ENCODE results near the gene TRIP12.

The TRIP12 gene

DNA sequence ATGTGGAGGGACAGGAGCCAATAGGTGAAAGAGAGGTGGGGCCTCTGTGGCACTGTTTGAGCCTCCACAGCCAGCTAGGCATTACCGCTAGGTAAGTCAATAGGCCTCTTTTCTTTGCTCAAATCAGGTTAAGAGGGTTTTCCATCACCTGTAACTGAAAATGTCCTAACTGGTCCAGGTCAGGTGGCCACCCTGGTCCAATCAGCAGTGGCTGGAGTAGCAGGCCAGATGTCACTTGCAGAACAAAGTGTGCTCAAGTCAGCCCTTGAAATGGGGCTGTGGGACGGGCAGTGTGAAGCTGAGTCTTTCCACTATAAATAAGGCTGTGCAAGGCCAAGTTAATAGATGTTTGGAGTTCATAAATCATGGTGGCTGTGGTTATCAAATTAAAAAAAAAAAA, 21.4 kb upstream of the TRIP12 start:
- Histone ChIP-seq H3K9me3 (no peaks in the 10 kb centered on the region), H3K4me3 (ENCODE audit: low read depth in 1 of 2, low read length in 1 of 2) (no peak overlapping the region), H3K36me3 (no peaks in the 10 kb centered on the region), H3K27me3 (no peaks in the 10 kb centered on the region), H3K27ac (no peak overlapping the region), H3K4me1 (ENCODE audit: control insufficient read depth in 1 of 2, insufficient read depth in 1 of 2, low read depth in 1 of 2, low read length in 1 of 2) (no peaks in the 10 kb centered on the region)
- TF ChIP-seq, protein P1, sequence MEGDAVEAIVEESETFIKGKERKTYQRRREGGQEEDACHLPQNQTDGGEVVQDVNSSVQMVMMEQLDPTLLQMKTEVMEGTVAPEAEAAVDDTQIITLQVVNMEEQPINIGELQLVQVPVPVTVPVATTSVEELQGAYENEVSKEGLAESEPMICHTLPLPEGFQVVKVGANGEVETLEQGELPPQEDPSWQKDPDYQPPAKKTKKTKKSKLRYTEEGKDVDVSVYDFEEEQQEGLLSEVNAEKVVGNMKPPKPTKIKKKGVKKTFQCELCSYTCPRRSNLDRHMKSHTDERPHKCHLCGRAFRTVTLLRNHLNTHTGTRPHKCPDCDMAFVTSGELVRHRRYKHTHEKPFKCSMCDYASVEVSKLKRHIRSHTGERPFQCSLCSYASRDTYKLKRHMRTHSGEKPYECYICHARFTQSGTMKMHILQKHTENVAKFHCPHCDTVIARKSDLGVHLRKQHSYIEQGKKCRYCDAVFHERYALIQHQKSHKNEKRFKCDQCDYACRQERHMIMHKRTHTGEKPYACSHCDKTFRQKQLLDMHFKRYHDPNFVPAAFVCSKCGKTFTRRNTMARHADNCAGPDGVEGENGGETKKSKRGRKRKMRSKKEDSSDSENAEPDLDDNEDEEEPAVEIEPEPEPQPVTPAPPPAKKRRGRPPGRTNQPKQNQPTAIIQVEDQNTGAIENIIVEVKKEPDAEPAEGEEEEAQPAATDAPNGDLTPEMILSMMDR (IDR thresholded peaks at IDR 0.05), result no peak

DNA sequence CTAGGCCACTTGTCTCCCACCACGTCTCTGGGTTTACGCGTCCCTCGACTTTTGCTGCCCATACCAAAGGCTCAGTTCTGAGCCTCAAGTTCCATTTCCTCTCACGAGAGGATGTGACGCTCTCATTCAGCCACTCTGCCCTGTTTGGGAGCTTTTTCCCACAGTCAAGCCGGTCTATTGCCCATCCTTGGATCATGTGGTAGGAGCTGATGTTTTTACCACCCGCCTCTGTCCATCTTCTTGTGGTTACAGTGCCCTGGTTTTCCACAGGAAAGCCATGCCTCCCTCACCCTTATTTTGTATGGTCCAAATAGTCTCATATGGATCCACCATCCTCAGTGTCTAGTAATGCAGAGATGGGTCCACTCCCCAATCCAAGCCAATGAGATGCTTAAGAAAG, 20.9 kb upstream of the TRIP12 start:
- Histone ChIP-seq H3K4me1 (ENCODE audit: control insufficient read depth in 1 of 2, insufficient read depth in 1 of 2, low read depth in 1 of 2, low read length in 1 of 2) (no peaks in the 10 kb centered on the region), H3K4me3 (ENCODE audit: low read depth in 1 of 2, low read length in 1 of 2) (no peak overlapping the region), H3K27me3 (no peaks in the 10 kb centered on the region), H3K9me3 (no peaks in the 10 kb centered on the region), H3K36me3 (no peaks in the 10 kb centered on the region), H3K27ac (no peak overlapping the region)
- TF ChIP-seq, protein P1 (IDR thresholded peaks at IDR 0.05), result no peak

DNA sequence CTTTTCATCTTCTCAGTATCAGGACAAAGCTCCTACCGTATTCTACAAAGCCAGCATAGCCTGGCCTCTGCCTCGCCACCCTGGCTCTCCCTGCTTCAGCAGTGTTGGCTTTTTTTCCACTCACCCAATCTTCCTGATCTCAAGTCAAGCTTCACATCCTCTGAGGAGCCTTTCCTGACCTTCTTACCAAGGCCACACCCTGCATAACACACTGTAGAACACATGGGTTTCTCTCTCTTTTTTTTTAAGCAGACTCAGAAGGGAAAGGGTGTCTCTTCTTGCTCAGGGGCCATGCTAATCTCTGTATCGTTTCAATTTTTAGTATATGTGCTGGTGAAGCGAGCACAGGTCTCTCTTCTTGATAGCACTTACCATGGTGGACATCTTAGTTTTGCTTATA, 15.7 kb upstream of the TRIP12 start:
- Histone ChIP-seq H3K4me1 (ENCODE audit: control insufficient read depth in 1 of 2, insufficient read depth in 1 of 2, low read depth in 1 of 2, low read length in 1 of 2) (no peaks in the 10 kb centered on the region), H3K9me3 (no peaks in the 10 kb centered on the region), H3K36me3 (no peaks in the 10 kb centered on the region), H3K27ac (no peak overlapping the region), H3K27me3 (no peaks in the 10 kb centered on the region), H3K4me3 (ENCODE audit: low read depth in 1 of 2, low read length in 1 of 2) (no peak overlapping the region)
- TF ChIP-seq, protein P1 (IDR thresholded peaks at IDR 0.05), result no peak

DNA sequence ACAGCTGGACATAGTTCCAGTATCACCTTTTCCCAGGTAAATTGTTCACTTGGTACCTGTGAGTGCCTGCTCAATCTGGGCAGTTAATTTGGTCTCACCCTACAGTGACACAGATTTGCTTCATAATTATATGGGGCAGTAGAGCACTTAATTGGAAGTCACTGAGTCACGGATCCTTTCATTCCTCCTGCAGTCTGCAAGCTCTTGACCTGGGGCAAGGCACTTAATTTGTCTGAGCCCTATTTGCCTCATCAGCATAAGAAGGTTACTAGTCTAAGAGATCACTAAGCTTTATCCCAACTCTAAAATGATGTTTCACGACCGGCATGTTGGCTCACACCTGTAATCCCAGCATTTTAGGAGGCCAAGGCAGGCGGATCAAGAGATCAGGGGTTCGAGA, 9.4 kb upstream of the TRIP12 start:
- TF ChIP-seq, protein P1 (IDR thresholded peaks at IDR 0.05), result no peak
- Histone ChIP-seq H3K4me1 (ENCODE audit: control insufficient read depth in 1 of 2, insufficient read depth in 1 of 2, low read depth in 1 of 2, low read length in 1 of 2) (no peaks in the 10 kb centered on the region), H3K27me3 (no peaks in the 10 kb centered on the region), H3K4me3 (ENCODE audit: low read depth in 1 of 2, low read length in 1 of 2) (no peak overlapping the region), H3K9me3 (no peaks in the 10 kb centered on the region), H3K27ac (no peak overlapping the region), H3K36me3 (no peaks in the 10 kb centered on the region)

DNA sequence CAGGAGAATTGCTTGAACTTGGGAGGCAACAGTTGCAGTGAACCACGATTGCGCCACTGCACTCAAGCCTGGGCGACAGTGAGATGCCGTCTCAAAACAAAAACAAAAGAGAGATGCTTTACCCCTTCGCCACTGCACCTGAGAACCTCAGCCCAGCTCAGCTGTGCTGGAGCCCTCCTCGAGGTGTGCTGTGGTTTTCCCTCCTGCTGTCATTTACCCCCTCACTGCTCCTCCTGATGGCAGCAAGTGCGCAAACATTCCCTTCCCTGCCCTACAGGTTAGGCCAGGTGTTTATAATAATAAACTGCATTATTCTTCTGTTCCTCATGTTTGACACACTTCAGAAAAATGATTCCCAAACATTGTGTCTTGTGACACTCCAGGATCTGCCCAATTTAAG, 8.8 kb upstream of the TRIP12 start:
- Histone ChIP-seq H3K4me1 (ENCODE audit: control insufficient read depth in 1 of 2, insufficient read depth in 1 of 2, low read depth in 1 of 2, low read length in 1 of 2) (no peaks in the 10 kb centered on the region), H3K27ac (no peak overlapping the region), H3K27me3 (no peaks in the 10 kb centered on the region), H3K36me3 (no peaks in the 10 kb centered on the region), H3K9me3 (no peaks in the 10 kb centered on the region), H3K4me3 (ENCODE audit: low read depth in 1 of 2, low read length in 1 of 2) (no peak overlapping the region)
- TF ChIP-seq, protein P1 (IDR thresholded peaks at IDR 0.05), result no peak

DNA sequence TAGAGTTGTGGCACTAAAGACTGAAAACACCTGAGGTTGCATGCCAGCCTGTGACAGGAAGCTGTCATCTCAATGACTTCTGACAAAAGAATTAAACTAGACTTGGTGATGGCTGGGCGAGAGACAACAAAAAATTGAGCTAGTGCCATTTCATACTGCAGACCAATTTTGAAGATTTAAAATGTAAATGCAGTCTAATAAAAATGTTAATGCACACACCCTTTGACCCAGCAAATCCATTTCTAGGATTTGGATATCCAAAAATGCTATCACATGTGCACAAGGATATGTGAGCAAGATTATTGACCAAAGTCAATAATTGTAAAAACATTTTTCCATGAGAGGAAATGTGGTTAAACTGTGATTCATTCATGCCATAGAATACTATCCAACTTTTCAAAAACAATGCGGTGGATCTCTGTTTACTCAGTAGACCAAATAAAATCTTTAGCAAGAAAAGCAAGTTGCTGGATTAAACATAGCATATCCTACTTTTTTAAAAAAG, 6.1 kb upstream of the TRIP12 start:
- Histone ChIP-seq H3K4me3 (ENCODE audit: low read depth in 1 of 2, low read length in 1 of 2) (no peak overlapping the region), H3K9me3 (no peaks in the 10 kb centered on the region), H3K27ac (no peak overlapping the region), H3K4me1 (ENCODE audit: control insufficient read depth in 1 of 2, insufficient read depth in 1 of 2, low read depth in 1 of 2, low read length in 1 of 2) (peaks cover 5% of the 10 kb centered on the region in 2 experiments), H3K36me3 (no peaks in the 10 kb centered on the region), H3K27me3 (no peaks in the 10 kb centered on the region)
- TF ChIP-seq, protein P1 (IDR thresholded peaks at IDR 0.05), result no peak

Data from neutrophil (primary cell).